Measurements from ENCODE around the gene MTCL1.

- TF ChIP-seq CTCF (IDR thresholded peaks at IDR 0.05; ENCODE audit: low read depth, low read length) = no peak
- TF ChIP-seq MAX (IDR thresholded peaks at IDR 0.05; ENCODE audit: low read depth, low read length) = no peak
Measured at GRCh38 chr18:8705961-8706790, 820 bp downstream of the MTCL1 start.
